ENCODE measurements around the gene ITPRIPL2. TPM values are rescaled to one million over a fixed set of nuclear protein-coding genes. Genes with fewer than 3 reads are reported as not detected.

Gene ITPRIPL2
- total RNA-seq, 1 experiment from 2014 or later = 17.8 TPM

- in situ Hi-C loops (cut with HindIII; ENCODE audit: low sequenced_read_pairs) = no loop called here
Measured at GRCh38 chr16:19167710-19168370, 54.1 kb downstream of the ITPRIPL2 start, which contains the start of gene SYT17. TSS of gene SYT17 (plus strand) at chr16:19168240. CDS start at chr16:19168647, 407 bp downstream.

DNA sequence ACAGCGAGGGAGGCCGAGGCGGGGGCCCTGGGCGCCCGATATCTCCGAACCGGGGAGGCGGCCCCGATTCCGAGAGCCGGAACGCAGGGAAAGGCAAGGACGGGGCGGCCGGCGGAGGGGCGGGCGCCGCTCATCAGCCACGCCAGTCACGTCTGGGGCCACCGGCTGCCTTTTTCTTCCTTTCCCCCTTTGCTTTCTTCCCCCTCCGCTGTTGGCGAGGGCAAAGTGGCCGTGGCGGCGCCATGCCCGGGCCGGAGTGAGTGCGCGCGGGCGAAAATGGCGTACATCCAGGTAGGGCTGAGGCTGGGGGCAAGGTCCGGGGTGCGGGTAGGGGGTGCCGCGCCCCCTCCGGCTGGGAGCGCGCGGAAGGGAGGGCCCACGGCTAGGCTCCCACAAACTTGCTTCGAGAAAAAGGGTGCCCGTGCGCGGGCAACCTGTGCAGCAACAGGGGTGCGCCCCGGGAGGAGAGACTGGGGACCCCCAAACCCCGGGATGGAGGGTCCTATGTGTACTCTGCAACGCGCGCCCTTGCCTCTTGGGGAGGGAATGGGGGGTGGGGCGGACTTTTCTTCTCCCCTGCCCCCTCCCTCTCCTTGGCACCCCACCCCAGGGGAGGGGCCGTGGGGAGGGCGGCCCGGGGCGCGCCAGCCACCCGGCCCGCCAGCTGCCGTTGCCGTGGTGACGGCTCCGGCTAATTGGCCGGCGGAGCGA is 54.8 kb downstream of the ITPRIPL2 start:
- DNase-seq (ENCODE audit: low spot score) = no peak
- in situ Hi-C loops (cut with HindIII; ENCODE audit: low sequenced_read_pairs) = no loop called here

More at GRCh38 chr16:19167710-19168370, 54.1 kb downstream of the ITPRIPL2 start, which contains the start of gene SYT17:
- no peak for DNase-seq (ENCODE audit: low spot score)

DNA sequence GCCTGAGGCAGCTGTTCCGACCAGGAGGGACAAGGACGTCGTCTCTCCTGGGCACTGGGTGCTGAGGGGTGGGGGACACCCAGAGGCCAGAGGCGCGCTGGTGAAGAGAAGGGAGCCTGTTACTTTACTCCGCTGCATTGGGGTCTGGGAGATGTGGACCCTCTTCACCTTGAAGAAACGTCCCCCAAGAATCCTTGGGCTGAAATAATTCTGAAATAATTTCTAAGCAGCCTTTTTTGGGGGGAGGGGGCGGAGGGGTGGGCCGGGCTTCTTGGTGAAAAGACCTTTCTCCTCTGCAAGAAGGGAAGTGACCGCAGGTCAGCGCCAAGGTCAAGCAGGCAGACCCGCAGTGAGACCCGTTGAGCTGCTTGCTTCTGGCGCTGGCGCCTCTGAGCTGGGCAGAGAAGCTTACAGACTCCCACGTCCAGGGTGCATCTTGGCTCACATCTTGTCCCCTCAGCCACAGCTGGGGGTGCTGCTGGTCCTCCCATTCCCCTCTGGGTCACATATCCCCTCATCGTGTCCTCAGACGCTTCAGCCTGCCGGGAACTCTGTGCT is 55.4 kb downstream of the ITPRIPL2 start:
- DNase-seq (ENCODE audit: low spot score) = no peak
- in situ Hi-C loops (cut with HindIII; ENCODE audit: low sequenced_read_pairs) = no loop called here

- no peak for DNase-seq (ENCODE audit: low spot score)
- in situ Hi-C loops (cut with HindIII; ENCODE audit: low sequenced_read_pairs) = no loop called here
Measured at GRCh38 chr16:19170043-19170655, 56.4 kb downstream of the ITPRIPL2 start.

Other genes starting within 250 kb of the ITPRIPL2 start
- gene SMG1, start 187.6 kb upstream of the ITPRIPL2 start, total RNA-seq (2014; rRNA removed; shearing (Covaris generic)) = 12.7 and 27.2 TPM in 2 replicates
- gene TMC7, start 130.0 kb upstream of the ITPRIPL2 start, total RNA-seq (2014; rRNA removed; shearing (Covaris generic)) = 1.2 and 2.4 TPM in 2 replicates
- gene COQ7, start 46.4 kb upstream of the ITPRIPL2 start, total RNA-seq (2014; rRNA removed; shearing (Covaris generic)) = 16.6 and 24.0 TPM in 2 replicates
- gene SYT17, start 54.3 kb downstream of the ITPRIPL2 start, total RNA-seq (2014; rRNA removed; shearing (Covaris generic)) = 0.12 TPM in 1 of 2 replicates, not detected in the other
- gene CLEC19A, start 171.8 kb downstream of the ITPRIPL2 start, total RNA-seq (2014; rRNA removed; shearing (Covaris generic)) = not detected in 2 replicates

Data from G401 (cell line).